Astrocyte (in vitro differentiated cells and primary cell): ENCODE data around the gene CRYGN. TPM values are rescaled to one million over a fixed set of nuclear protein-coding genes. Genes with fewer than 3 reads are reported as not detected.

Source experiments
- DNase-seq: peaks from one replicate; pipeline ENCODE4 v3.0.0-alpha.2; 2010; ENCODE audit warnings: low read depth
- FAIRE-seq: peaks from 2 replicates; lab custom pipeline; 2011; peaks lifted over from hg19 to GRCh38; lab: Jason Lieb, UNC
- H2AFZ ChIP-seq: 2 replicates; pipeline ENCODE4 v1.6.0; 2012; ENCODE audit warnings: low read depth, low read length, inconsistent platforms
- H3K27ac ChIP-seq: 2 replicates; pipeline ENCODE4 v1.5.1; 2011; ENCODE audit warnings: low read depth, low read length, inconsistent platforms
- H3K27me3 ChIP-seq: 2 replicates; pipeline ENCODE4 v1.6.0; 2011; ENCODE audit warnings: low read length, inconsistent platforms; ENCODE audit not compliant: insufficient read depth
- H3K36me3 ChIP-seq: 2 replicates; pipeline ENCODE4 v1.5.1; 2011; ENCODE audit warnings: low read length, inconsistent platforms; ENCODE audit not compliant: insufficient read depth
- H3K4me1 ChIP-seq: 2 replicates; pipeline ENCODE4 v1.5.1; 2011; ENCODE audit warnings: low read length, inconsistent platforms; ENCODE audit not compliant: insufficient read depth
- H3K4me2 ChIP-seq: 2 replicates; pipeline ENCODE4 v1.6.0; 2012; ENCODE audit warnings: low read length, inconsistent platforms
- H3K4me3 ChIP-seq: 2 replicates; pipeline ENCODE4 v1.5.1; 2011; ENCODE audit warnings: low read depth, mild to moderate bottlenecking, low read length, inconsistent platforms; ENCODE audit not compliant: insufficient read depth
- H3K79me2 ChIP-seq: 2 replicates; pipeline ENCODE4 v1.6.0; 2012; ENCODE audit warnings: mild to moderate bottlenecking, low read length, inconsistent platforms; ENCODE audit not compliant: insufficient read depth
- H3K9ac ChIP-seq: 2 replicates; pipeline ENCODE4 v1.6.0; 2012; ENCODE audit warnings: mild to moderate bottlenecking, low read length, inconsistent platforms
- H3K9me3 ChIP-seq: 2 replicates; pipeline ENCODE4 v1.5.1; 2012; ENCODE audit warnings: low read depth, mild to moderate bottlenecking, low read length, inconsistent platforms; ENCODE audit not compliant: insufficient read depth
- H4K20me1 ChIP-seq: 2 replicates; pipeline ENCODE4 v1.6.0; 2012; ENCODE audit warnings: low read length, inconsistent platforms; ENCODE audit not compliant: insufficient read depth
- H3K27ac Mint-ChIP-seq: one replicate; pipeline ENCODE4 v1.8.0; 2021; ENCODE audit warnings: mild to moderate bottlenecking, mixed read lengths; ENCODE audit not compliant: unreplicated experiment
- H3K27me3 Mint-ChIP-seq: one replicate; pipeline ENCODE4 v1.8.0; 2021; ENCODE audit warnings: low read depth, mixed read lengths; ENCODE audit not compliant: unreplicated experiment
- H3K36me3 Mint-ChIP-seq: one replicate; pipeline ENCODE4 v1.8.0; 2021; ENCODE audit warnings: low read depth, mixed read lengths; ENCODE audit not compliant: unreplicated experiment
- H3K4me1 Mint-ChIP-seq: one replicate; pipeline ENCODE4 v1.8.0; 2021; ENCODE audit warnings: low read depth, mixed read lengths; ENCODE audit not compliant: unreplicated experiment
- H3K4me3 Mint-ChIP-seq: one replicate; pipeline ENCODE4 v1.8.0; 2021; ENCODE audit warnings: mild to moderate bottlenecking, moderate library complexity, mixed read lengths; ENCODE audit not compliant: unreplicated experiment
- H3K9me3 Mint-ChIP-seq: one replicate; pipeline ENCODE4 v1.8.0; 2021; ENCODE audit warnings: mild to moderate bottlenecking, mixed read lengths; ENCODE audit not compliant: unreplicated experiment
- CTCF ChIP-seq: IDR thresholded peaks from 2 replicates; pipeline ENCODE4 v1.5.1; 2011; ENCODE audit warnings: low read depth, mild to moderate bottlenecking, inconsistent platforms, low read length, moderate library complexity; ENCODE audit not compliant: insufficient read depth
- EZH2 ChIP-seq: IDR thresholded peaks from 2 replicates; pipeline ENCODE4 v1.6.1; 2012; ENCODE audit warnings: mild to moderate bottlenecking, low read length, inconsistent platforms; ENCODE audit not compliant: insufficient read depth
- total RNA-seq: library from RNA; stranded (reverse); gene quantifications from 2 replicates; pipeline ENCODE4 v1.2.1, GENCODE V29; 2021

The CRYGN gene
- total RNA-seq, 1 donor from 2014 or later, result not detected

DNA sequence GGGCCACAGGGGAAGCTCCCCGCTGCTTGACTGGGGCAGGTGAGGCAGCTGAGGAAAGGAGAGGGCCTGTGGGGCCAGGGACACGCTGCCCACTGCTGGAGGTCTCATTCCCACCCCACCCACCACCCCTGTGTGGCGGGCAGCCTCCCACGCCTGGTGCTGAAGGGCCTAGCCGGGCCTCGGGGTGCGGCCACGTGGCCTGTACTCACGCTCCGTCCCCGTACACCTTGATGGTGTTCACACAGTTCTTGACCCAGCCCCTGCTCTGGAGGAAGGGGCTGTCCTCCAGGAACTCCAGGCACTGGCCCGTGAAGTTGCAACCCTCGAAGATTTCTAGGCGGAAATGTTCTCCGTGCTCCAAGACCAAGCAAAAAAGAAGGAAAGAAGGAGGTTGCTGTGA is 4.0 kb downstream of the CRYGN start:
- H3K27ac ChIP-seq, result no peak overlapping the region
- no peaks in the 10 kb centered on the region for H3K36me3 ChIP-seq
- H3K27ac Mint-ChIP-seq, result no peak overlapping the region
- peaks cover 48% of the 10 kb centered on the region for H3K27me3 Mint-ChIP-seq
- no peak overlapping the region for H3K4me3 Mint-ChIP-seq
- no peak overlapping the region for H3K4me3 ChIP-seq
- no peak overlapping the region for H3K9ac ChIP-seq
- FAIRE-seq (no peak), DNase-seq (no peak)
- no peaks in the 10 kb centered on the region for H3K9me3 ChIP-seq
- no peaks in the 10 kb centered on the region for H4K20me1 ChIP-seq
- peaks cover 8% of the 10 kb centered on the region for H3K4me1 Mint-ChIP-seq
- peaks cover 3% of the 10 kb centered on the region for H3K9me3 Mint-ChIP-seq
- H3K27me3 ChIP-seq, result peaks cover 8% of the 10 kb centered on the region
- no peak for TF ChIP-seq CTCF
- TF ChIP-seq EZH2, result no peak
- H2AFZ ChIP-seq, result no peak overlapping the region
- H3K4me2 ChIP-seq, result no peak overlapping the region
- peaks cover 11% of the 10 kb centered on the region for H3K4me1 ChIP-seq
- peaks cover 2% of the 10 kb centered on the region for H3K36me3 Mint-ChIP-seq
- H3K79me2 ChIP-seq, result no peaks in the 10 kb centered on the region

GRCh38 chr7:151435103-151435916 is 4.6 kb downstream of the CRYGN start:
- Histone ChIP-seq H3K4me2 (no peak overlapping the region), H3K27ac (no peak overlapping the region), H4K20me1 (no peaks in the 10 kb centered on the region), H3K36me3 (no peaks in the 10 kb centered on the region), H3K79me2 (no peaks in the 10 kb centered on the region), H3K9ac (no peak overlapping the region), H3K9me3 (no peaks in the 10 kb centered on the region), H3K4me3 (no peak overlapping the region), H3K27me3 (peaks cover 8% of the 10 kb centered on the region), H3K4me1 (peaks cover 7% of the 10 kb centered on the region), H2AFZ (no peak overlapping the region)
- Mint-ChIP-seq H3K36me3 (peaks cover 2% of the 10 kb centered on the region), H3K27me3 (peaks cover 46% of the 10 kb centered on the region), H3K4me3 (no peak overlapping the region), H3K4me1 (peaks cover 2% of the 10 kb centered on the region), H3K9me3 (peaks cover 3% of the 10 kb centered on the region), H3K27ac (no peak overlapping the region)
- no peak for TF ChIP-seq EZH2
- no peak for TF ChIP-seq CTCF
- DNase-seq (no peak), FAIRE-seq (no peak)

DNA sequence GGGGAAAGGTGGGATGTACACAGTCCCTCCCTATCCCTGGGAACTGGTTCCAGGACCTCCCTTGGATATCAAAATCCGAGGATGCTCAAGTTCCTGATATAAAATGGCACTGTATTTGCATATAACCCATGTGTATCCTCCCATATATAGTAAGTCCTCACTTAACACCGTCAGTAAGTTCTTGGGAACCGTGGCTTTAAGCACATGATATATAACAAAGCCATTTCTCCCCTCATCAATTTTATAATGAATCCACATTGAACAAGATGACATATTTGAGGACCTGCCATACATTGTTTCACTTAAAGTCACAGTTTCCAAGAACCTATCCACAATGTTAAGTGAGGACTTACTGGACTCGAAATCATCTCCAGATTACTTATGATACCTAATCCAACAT is 5.4 kb downstream of the CRYGN start:
- no peaks in the 10 kb centered on the region for H4K20me1 ChIP-seq
- FAIRE-seq, result no peak
- H3K27ac ChIP-seq, result no peak overlapping the region
- H3K4me3 ChIP-seq, result no peak overlapping the region
- H3K36me3 Mint-ChIP-seq, result peaks cover 2% of the 10 kb centered on the region
- peaks cover 3% of the 10 kb centered on the region for H3K9me3 Mint-ChIP-seq
- H3K27ac Mint-ChIP-seq, result no peak overlapping the region
- peaks cover 45% of the 10 kb centered on the region for H3K27me3 Mint-ChIP-seq
- no peak overlapping the region for H3K4me2 ChIP-seq
- H3K9me3 ChIP-seq, result no peaks in the 10 kb centered on the region
- H2AFZ ChIP-seq, result no peak overlapping the region
- DNase-seq, result no peak
- H3K4me1 Mint-ChIP-seq, result peaks cover 4% of the 10 kb centered on the region
- H3K9ac ChIP-seq, result no peak overlapping the region
- H3K79me2 ChIP-seq, result no peaks in the 10 kb centered on the region
- H3K4me1 ChIP-seq, result peaks cover 5% of the 10 kb centered on the region
- H3K36me3 ChIP-seq, result no peaks in the 10 kb centered on the region
- H3K4me3 Mint-ChIP-seq, result no peak overlapping the region
- H3K27me3 ChIP-seq, result peaks cover 7% of the 10 kb centered on the region
- no peak for TF ChIP-seq CTCF
- no peak for TF ChIP-seq EZH2
